OCI-M1 (cell line): ENCODE results near the gene DENND2C.

Source experiments
- DNase-seq: peaks from one replicate; lab custom pipeline; 2025; lab: John Stamatoyannopoulos, UW

Gene DENND2C

DNA sequence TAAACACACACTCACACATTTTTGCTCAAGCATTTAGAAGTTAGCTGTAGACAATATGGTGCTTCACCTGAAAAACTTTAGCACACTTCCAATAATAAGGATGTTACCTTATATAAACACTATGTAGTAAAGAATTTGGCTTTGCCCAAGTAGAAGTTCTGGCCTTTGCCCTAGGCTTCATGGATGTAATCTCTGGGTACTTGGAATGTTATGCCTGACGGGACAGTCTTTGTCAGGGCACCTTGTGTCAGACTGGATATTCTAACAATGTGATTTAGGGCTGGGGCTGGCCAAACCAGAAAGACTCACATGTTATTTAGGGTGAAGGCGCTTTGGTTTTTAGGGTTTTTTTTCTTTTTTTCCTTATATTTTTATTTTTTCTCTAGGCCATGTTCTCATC lies 124.1 kb downstream of the DENND2C start:
- no peak for DNase-seq

DNA sequence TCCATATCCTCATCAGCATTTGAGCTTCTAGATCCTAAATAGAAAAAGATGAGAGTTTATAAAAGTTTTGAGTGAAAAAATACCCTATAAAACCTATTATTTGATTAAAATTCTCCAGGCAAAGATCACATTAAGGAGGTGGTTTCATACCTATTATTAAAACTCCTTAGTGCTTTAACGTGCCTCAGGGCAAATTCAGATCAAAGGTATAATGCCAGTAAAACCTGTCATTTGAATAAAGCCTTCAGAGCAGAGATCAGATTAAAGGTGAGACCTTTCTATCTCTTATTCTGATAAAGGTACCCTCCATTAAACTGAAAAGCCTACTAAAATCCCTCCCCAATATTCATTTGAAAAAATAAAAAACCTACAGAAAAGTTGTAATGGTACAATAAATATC lies 124.5 kb downstream of the DENND2C start:
- no peak for DNase-seq

DNA sequence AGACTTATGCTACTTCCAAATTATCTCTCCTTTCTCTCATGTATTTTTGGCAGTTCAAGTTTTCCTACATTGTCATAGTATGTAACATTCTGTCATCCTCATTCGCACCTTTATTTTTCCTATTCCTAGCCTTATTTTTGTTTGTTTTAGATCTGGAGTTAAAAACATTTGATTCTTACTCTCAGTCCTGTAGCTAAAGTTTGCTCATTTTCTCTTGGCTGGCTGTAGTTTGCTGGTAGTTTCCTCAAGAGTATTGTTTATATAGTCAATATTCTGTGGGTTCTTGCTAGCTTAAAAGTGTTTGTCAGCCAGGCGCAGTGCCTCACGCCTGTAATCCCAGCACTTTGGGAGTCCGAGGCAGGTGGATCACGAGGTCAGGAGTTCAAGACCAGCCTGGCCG lies 129.0 kb downstream of the DENND2C start:
- no peak for DNase-seq

DNA sequence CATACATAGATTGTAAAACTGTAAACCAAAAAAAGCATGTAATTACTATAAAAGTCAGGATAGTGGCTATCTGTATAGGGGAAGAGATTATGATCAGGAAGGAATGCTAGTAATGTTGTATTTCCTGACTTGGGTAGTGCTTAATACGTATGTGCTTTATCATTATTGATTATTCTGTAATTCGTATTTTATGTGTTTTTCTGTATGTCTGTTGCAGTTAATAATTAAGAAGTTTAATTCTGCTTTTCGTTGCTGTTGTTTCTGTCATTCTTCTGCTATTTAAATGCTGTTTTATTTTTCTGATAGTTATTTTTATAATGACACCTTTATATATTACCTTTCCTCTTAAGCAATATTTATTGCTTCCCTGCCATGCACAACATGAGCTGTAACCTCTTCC lies 129.6 kb downstream of the DENND2C start:
- DNase-seq = no peak

DNA sequence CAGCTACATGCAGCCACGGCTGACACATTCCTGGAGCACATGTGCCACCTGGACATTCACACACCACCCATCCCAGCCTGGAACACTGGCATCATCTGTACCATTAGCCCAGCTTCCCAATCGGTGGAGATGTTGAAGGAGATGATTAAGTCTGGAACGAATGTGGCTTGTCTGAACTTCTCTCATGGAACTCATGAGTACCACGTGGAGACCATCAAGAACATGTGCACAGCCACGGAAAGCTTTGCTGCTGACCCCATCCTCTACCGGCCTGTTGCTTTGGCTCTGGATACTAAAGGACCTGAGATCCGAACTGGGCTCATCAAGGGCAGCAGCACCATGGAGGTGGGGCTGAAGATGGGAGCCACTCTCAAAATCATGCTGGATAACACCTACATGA lies 133.8 kb downstream of the DENND2C start:
- no peak for DNase-seq

DNA sequence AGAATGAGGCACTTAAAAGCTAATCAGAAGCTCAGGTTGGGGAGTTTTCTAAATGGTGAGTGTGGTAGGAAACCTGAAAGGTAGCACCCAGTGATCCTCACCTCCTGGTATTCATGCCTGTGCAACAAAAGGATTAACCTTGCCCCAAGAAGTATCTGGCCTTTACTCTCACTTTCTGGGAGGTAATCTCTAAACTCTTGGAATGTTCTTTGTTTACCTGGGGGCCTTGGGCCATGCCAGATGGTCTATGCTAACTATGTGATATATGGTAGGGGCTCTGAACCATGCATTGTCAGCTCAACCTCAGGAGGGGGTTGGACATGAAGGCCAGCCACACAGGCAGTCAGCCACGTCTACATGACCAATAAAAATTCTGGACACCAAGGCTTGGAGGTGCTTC lies 134.4 kb downstream of the DENND2C start:
- no peak for DNase-seq
